Activated CD4-positive, CD25-positive, alpha-beta regulatory T cell treated with anti-CD3 and anti-CD28 coated beads, Interleukin-2, amount 50 U/mL, for 16 hours (primary cell): ENCODE measurements around the gene MAP4K4.
"Not testable (repeated sequence)": the region's sequence is repeated elsewhere in the genome, so short reads cannot be mapped to it uniquely, and the experiment has no call there.

ENCODE experiments used
- DNase-seq: peaks from one replicate; pipeline ENCODE4 v3.0.0-alpha.2; 2020; ENCODE audit warnings: low read depth, low spot score

The MAP4K4 gene

GRCh38 chr2:101743288-101743687 lies 45.8 kb downstream of the MAP4K4 start:
- DNase-seq = no peak

- DNase-seq = no peak
These were observed 47.3 kb downstream of the MAP4K4 start for GRCh38 chr2:101744832-101745231.

DNA sequence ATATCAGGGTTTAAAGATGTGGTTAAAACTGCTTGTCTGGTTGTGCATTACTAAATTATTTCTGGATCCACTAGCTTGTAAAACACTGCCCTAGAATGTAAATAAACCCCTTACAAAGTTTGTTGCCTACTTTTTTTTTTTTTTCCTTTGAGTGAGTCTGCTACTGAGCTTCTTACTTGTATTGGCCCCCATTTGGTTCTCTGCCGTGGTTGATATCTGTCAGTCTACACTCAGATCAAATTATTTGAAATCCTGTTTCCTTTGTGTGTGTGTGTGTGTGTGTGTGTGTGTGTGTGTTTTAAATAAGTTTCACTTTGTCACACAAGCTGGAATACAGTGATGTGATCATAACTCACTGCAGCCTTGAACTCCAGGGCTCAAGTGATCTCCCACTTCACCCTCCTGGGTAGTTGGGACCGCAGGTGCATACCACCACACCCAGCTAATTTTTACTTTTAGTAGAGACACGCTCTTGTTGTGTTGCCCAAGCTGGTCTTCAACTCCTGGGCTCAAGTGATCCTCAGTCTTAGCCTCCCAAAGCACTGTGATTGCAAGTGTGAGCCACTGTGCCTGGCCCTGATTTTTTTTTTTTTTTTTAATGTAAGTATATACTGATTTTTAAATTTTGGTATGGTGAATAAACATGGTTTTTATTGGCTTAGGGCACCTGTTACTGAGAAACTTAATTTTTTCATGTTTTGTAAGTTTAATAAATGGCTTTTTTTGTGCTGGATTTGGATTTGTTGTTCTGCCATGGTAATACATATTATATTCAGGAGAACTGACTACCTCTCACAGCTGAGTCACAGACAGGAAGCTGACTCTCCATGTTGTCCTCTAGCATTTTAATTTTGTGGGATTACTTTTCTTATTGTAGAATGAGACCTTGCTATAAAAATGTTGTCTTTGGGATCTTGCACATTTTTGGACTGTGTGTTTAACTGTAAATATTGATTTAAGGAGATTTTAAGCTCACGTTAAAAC lies 48.5 kb downstream of the MAP4K4 start:
- DNase-seq = no peak

DNA sequence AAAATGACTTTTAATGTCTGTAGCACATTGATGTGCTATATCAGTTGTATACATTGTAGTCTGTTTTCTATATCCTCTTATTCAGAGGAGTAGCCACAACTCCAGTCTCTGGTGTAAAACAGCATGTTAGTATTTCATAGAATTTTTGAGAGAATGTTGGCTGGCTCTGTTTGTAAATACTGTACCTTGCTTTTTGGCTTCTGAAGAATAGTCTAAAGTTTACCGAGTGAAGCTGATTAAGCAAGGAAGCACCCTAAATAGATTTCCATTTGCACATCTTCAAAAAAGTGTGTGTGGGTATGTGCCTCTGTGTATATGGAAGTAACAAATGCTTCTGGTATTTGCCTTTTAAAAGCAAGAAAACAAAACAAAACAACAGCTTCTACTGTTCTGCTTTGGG lies 50.5 kb downstream of the MAP4K4 start:
- no peak for DNase-seq

DNA sequence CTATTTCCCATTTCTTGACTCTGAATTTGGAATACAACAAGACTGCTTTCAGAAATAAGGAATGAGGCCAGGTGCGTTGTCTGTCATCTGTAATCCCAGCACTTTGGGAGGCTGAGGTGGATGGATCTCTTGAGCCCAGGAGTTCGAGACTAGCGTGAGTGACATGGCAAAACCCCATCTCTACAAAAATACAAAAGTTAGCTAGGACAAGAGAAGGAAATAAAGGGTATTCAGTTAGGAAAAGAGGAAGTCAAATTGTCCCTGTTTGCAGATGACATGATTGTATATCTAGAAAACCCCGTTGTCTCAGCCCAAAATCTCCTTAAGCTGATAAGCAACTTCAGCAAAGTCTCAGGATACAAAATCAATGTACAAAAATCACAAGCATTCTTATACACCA lies 51.0 kb downstream of the MAP4K4 start:
- not testable (repeated sequence) for DNase-seq

DNA sequence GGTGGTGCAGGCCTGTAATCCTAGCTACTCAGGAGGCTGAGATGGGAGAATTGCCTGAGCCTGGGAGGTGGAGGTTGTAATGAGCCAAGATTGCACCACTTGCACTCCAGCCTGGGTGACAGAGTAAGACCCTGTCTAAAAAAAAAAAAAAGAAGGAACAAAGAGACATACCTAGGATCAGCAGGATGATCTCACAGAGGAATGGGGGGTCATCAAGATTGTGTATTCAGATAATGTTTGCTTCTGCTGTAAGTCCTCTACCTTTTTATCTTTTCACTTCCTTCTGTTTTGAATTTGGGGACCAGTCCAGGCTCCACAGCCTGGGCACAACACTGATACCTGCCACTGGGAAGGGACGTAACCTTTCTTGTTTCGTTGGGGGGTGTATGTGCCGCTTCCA lies 53.2 kb downstream of the MAP4K4 start:
- no peak for DNase-seq

DNA sequence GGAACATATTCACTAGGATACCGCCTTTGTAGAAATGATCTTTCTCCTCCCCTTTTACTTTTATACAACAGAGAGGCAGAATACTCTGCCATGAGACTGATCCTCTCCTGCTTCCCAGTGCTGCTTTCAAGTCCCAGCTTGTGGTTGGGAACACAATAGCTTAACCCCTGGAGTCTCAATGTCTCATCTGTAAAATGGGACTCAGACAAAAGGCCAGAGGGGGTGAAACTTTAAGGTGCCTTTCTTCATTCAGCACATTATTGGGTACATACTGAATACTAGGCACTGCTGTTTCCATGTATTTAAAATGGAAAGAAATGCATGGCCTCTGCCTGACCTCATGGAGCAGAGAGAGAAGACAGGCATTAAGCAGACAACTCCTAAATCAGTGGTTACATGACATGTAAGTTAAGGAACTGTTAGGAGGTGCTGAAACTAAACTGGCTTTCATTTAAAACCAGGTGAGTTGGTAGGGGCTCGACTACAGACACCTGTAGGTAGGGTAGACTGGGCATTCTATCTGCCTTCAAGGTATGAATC lies 53.8 kb downstream of the MAP4K4 start:
- no peak for DNase-seq

GRCh38 chr2:101751875-101752619 lies 54.5 kb downstream of the MAP4K4 start:
- no peak for DNase-seq

- DNase-seq = no peak
These were observed 55.5 kb downstream of the MAP4K4 start for GRCh38 chr2:101752716-101753616.

DNA sequence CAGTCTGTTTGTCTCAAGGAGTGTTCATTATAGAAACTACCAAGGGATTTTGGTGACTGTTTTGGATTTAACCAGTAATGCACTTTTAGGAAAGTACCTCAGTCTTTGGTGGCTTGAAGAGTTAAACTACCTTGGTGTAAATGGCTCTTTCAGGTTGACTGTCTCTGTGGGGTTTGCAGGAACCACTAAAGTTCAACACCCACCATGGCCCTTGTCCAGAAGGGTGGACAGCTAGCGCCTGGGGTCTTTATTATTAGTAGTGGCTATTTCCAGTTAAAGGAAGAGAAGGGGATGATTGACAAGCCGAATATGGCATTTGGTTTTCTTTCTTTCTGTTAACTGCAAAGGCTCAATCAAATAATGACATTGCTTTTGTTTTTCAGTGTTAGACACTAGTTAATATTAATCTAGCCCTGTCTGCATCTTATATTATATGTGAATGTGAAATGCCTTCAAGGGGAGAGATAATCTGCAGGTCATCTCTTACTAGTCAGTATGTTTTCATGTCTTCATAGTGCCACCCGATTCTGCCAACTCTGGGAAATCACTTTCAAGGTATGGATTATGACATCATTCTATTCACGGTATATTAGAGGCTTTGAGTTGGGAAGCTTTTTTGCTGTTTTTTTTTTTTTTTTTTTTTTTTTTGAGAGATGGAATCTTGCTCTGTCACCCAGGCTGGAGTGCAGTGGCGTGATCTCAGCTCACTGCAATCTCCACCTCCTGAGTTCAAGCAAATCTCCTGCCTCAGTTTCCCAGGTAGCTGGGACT lies 56.4 kb downstream of the MAP4K4 start:
- DNase-seq = no peak

- DNase-seq = no peak
These were observed 57.1 kb downstream of the MAP4K4 start for GRCh38 chr2:101754618-101755017.

DNA sequence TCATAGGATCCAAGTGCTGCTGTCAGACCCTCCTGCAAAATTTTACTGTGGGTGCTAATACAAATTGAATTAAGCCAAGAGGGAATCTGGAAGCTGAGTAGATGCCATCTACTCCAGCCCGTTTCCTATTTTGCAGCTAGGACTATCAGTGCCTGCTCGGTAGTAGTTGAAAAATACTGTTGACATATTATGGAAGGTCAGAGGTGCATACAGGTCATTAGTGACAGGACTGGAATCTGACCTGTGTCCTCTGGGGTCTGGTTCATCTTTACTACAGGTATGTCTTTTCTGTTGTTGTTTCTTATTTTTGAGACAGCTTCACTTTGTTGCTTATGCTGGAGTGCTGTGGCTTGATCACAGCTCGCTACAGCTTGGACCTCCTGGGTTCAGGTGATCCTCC lies 58.8 kb downstream of the MAP4K4 start:
- DNase-seq = no peak

DNA sequence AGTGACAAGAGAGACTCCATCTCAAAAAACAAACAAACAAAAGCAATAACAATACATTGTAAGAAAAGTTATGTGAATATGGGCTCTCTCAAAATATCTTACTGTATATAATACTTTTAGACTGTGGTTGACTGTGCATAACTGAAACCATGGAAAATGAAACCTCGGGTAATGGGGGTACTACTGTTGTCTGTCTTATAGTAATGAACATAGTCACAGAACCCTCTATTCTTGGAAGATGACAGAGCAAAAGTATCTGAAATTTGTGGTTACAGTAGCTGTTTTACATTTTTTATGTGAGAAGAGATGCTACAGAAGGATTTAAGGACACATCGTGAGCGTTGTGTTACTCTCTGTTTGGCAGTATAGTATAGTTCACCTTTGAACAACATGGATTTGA lies 60.5 kb downstream of the MAP4K4 start:
- DNase-seq = no peak

DNA sequence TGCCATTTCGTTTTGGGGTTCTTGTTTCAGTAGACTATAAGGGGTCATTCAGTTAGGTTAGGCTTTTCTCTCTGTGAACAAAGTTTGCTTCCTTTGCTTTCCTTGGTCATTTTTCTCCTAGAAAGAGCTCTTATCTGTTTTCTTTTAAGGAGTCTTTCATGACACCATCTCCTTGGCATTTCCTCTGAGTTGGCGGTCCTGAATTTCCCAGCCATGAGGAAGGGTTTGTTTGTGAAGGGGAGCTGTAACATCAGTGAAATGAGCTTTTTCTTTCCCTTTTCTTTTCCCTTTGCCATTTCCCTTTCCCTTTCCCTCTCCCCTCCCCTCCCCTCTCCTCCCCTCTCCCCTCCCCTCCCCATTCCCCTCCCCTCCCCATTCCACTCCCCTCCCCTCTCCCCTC lies 61.7 kb downstream of the MAP4K4 start:
- no peak for DNase-seq

- no peak for DNase-seq
These were observed 65.1 kb downstream of the MAP4K4 start for GRCh38 chr2:101762451-101763171.

DNA sequence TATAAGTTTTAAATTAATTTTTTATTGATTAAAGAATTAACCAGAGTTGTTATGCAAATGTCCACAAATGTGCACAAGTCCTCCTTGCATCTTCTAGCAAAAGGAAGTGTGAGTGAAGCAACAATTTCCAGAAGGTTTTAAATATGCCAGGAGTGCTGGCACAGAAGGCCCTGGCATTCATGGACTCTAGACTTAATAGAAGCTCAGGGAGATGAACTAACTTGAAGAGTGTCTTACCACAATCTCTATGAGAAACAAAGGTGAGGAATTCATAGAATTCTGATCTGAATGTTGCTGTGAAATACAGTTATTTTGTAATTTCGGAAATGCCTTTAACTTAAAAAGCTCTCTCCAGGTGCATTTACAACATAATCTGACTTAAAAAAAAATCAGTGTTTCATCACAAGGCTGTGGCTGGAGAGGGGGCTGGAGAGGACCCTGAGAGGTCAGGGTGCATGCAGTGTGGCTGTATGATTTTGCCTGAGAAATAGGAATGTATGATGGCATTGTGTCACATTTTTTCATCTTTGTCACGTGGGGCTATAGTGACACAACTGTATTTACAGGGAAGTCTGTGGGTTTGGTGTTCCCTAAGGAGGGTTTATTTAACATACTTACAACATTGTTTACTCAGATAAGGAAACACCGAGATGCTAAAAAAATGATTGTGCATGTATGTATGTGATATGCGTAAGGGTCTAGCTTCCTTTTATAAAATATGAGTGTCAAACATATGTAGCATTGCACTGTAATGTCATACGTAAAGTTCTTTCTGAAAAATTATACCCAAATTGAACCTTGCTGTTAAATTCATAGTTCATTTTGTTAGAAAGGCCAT lies 66.2 kb downstream of the MAP4K4 start:
- no peak for DNase-seq

GRCh38 chr2:101766337-101766736 lies 68.8 kb downstream of the MAP4K4 start:
- no peak for DNase-seq

DNA sequence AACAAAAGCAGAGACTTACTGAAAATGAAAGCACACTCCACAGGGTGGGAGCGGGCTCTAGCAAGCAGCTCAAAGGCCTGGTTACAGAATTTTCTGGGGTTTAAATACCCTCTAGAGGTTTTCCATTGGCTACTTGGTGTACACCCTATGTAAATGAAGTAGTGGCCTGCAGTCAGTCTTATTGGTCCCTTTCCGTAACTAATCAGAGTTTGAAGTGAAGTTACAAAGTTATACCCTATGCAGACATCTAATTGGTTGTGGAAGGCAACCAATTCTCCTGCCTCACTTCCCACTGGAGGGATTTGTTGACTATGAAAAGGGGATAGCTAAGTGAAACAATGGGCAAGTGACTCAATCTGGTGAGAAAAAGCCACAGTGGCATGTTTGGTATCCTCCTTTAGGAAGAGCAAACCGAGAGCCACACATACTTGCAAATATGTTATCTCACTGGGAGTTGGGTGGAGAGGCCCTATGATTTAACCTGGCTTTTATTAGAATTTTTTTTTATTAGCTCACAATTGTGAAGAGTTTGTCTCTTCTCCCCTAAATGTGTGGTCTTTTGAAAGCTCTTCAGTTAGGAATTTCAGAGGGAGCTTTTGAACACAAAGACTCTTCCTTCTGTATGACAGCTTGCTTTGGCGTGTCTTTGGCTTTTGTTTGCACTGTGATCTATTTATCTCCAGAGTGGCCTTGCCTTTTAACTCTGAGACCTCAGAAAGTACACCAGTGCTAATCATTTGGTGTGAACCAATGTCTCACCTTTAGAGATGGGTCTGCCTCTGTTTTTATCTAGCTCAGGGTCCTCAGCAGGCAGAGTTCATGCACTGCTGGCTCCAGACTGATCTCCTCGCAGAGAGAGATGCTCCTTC lies 69.6 kb downstream of the MAP4K4 start:
- no peak for DNase-seq
